Activated naive CD8-positive, alpha-beta T cell (primary cell): Measurements from ENCODE around the gene GADL1.
A peak's percentile ranks its signal among the peaks of the same experiment; 100 is the strongest.

Experiments used
- H3K27ac Mint-ChIP-seq: one replicate; pipeline ENCODE4 v1.8.0; 2021; ENCODE audit warnings: mixed read lengths
- H3K27me3 Mint-ChIP-seq: one replicate; pipeline ENCODE4 v1.8.0; 2021; ENCODE audit warnings: mixed read lengths
- H3K36me3 Mint-ChIP-seq: one replicate; pipeline ENCODE4 v1.8.0; 2021; ENCODE audit warnings: mixed read lengths
- H3K4me1 Mint-ChIP-seq: one replicate; pipeline ENCODE4 v1.8.0; 2021; ENCODE audit warnings: low read depth, mixed read lengths
- H3K4me3 Mint-ChIP-seq: one replicate; pipeline ENCODE4 v1.8.0; 2021; ENCODE audit warnings: mild to moderate bottlenecking, mixed read lengths
- H3K9me3 Mint-ChIP-seq: one replicate; pipeline ENCODE4 v1.8.0; 2021; ENCODE audit warnings: low read depth, mixed read lengths

Gene GADL1

DNA sequence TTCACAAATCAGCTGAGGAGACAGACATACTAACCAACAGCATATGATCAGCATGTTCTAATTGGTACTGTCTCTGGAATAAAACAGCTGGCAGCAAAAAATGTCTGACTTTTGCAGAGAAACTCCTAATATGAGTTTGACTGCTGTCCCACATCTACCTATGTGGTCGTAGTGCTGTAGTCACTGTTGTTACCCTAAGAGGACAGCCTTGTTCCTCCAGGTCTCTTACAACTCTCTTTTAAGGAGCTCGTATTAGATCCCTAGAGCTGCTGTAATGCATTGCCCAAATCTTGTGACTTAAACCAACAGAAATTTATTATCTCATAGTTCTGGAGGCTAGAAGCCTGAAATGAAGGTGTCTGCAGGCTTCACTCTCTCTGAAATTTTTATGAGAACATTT lies 195.9 kb downstream of the GADL1 start:
- Mint-ChIP-seq H3K27me3 (no peaks in the 10 kb centered on the region), H3K36me3 (peaks cover 43% of the 10 kb centered on the region), H3K4me1 (peaks cover 56% of the 10 kb centered on the region), H3K4me3 (no peak overlapping the region), H3K9me3 (no peaks in the 10 kb centered on the region), H3K27ac (peak overlapping the region; percentile 76)

DNA sequence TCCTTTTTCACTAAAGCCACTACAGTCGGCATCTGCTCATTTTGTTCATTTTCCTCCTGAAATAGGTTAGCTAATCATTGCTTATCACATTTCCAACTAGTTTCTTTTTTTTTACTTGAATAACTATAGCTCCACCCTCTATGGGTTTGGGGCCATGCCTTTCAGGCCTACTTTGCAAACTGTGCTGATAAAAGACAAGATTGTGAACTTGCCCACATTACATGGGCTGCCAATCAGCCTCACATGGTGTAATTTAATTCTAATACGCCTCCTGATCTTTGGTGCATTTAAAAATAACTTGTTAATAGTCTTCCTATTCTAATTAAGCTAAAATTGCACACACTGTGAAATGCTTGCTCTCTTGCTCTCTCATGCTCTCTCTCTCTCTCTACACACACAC lies 197.6 kb downstream of the GADL1 start:
- peak overlapping the region; percentile 76 for H3K27ac Mint-ChIP-seq
- H3K4me3 Mint-ChIP-seq, result no peak overlapping the region
- H3K27me3 Mint-ChIP-seq, result no peaks in the 10 kb centered on the region
- peaks cover 42% of the 10 kb centered on the region for H3K36me3 Mint-ChIP-seq
- peaks cover 67% of the 10 kb centered on the region for H3K4me1 Mint-ChIP-seq
- no peaks in the 10 kb centered on the region for H3K9me3 Mint-ChIP-seq

DNA sequence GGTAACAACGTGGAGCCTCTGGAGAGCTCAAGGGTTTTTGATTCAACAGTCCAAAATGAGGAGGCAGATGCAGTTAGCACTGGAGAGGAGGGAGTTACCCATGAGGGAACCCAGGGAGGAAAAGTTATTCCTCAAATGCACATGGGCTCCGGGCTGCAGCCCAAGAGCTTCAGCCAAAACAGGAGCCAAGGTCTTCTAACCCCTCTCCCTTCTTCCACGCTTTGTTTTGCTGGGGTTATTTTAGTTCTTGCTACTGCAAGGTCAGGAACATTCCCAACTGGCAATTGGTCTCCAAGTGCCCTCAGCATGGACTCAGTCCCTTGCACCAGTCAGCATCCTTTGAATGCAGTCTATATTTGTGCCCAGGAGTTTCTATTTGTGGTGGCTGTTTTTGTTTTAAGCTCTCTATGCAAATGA lies 198.1 kb downstream of the GADL1 start:
- H3K4me3 Mint-ChIP-seq, result no peak overlapping the region
- H3K27me3 Mint-ChIP-seq, result no peaks in the 10 kb centered on the region
- H3K4me1 Mint-ChIP-seq, result peaks cover 70% of the 10 kb centered on the region
- H3K9me3 Mint-ChIP-seq, result no peaks in the 10 kb centered on the region
- peaks cover 41% of the 10 kb centered on the region for H3K36me3 Mint-ChIP-seq
- peak overlapping the region; percentile 76 for H3K27ac Mint-ChIP-seq

DNA sequence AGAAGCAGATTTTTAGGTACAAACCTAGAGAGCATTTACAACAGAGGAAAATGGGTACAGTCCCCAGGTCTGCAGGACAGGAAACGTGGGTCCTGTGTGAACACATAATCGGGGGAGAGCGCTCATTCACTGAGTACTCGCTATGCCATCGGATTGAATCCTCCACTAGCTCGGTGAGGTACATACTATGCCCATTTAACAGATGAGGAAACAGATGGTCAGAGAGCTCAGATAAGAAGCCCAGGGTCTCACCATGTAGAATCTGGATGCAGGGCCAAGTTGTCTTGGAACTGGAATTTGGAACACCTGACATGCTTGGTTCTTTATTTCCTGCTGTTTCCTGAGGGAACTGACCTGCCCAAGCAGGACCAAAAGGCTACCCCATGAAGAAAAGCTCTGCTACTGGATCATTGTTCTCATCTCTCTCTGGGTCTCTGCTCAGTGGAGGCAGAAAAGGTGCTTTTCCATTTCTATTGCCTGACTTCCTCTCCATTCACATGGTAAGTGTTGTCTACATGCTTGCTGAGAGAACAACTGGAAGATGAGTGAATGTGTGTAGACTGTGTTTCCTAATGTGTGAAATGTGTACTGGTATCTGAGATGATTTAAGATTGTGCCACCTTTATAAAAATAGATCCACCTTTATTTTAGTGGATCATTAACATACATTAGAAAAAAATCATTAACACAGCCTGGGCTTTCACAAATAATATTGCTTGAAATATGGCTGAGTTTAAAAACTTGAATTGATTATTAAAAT lies 199.0 kb downstream of the GADL1 start:
- H3K27me3 Mint-ChIP-seq, result no peaks in the 10 kb centered on the region
- H3K27ac Mint-ChIP-seq, result peak overlapping the region; percentile 76
- H3K4me1 Mint-ChIP-seq, result peaks cover 69% of the 10 kb centered on the region
- no peaks in the 10 kb centered on the region for H3K9me3 Mint-ChIP-seq
- peaks cover 39% of the 10 kb centered on the region for H3K36me3 Mint-ChIP-seq
- H3K4me3 Mint-ChIP-seq, result no peak overlapping the region

DNA sequence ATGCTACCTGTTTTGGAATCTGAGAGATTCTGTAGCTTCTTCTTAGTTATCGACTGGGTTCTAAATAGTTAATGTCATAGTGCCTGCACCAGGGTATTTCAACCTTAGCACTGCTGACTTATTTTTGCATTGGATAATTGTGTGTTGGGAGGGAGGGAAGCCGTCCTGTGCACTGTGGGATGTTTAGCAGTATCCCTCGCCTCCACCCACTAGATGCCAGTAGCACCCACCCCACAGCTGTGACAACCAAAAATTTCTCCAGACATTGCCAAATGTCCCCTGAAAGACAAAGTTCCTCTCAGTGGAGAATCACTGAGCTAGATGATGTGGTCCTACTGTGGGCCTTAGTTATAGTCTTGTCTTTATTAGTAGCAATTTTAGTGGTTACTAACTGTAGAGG lies 199.8 kb downstream of the GADL1 start:
- H3K27me3 Mint-ChIP-seq, result no peaks in the 10 kb centered on the region
- peaks cover 37% of the 10 kb centered on the region for H3K36me3 Mint-ChIP-seq
- H3K27ac Mint-ChIP-seq, result peak overlapping the region; percentile 79
- H3K4me3 Mint-ChIP-seq, result no peak overlapping the region
- H3K4me1 Mint-ChIP-seq, result peaks cover 77% of the 10 kb centered on the region
- H3K9me3 Mint-ChIP-seq, result no peaks in the 10 kb centered on the region

- H3K9me3 Mint-ChIP-seq, result no peaks in the 10 kb centered on the region
- peak overlapping the region; percentile 79 for H3K27ac Mint-ChIP-seq
- peaks cover 82% of the 10 kb centered on the region for H3K4me1 Mint-ChIP-seq
- H3K4me3 Mint-ChIP-seq, result no peak overlapping the region
- no peaks in the 10 kb centered on the region for H3K27me3 Mint-ChIP-seq
- peaks cover 39% of the 10 kb centered on the region for H3K36me3 Mint-ChIP-seq
Observed at GRCh38 chr3:30694148-30694547, 200.3 kb downstream of the GADL1 start.

DNA sequence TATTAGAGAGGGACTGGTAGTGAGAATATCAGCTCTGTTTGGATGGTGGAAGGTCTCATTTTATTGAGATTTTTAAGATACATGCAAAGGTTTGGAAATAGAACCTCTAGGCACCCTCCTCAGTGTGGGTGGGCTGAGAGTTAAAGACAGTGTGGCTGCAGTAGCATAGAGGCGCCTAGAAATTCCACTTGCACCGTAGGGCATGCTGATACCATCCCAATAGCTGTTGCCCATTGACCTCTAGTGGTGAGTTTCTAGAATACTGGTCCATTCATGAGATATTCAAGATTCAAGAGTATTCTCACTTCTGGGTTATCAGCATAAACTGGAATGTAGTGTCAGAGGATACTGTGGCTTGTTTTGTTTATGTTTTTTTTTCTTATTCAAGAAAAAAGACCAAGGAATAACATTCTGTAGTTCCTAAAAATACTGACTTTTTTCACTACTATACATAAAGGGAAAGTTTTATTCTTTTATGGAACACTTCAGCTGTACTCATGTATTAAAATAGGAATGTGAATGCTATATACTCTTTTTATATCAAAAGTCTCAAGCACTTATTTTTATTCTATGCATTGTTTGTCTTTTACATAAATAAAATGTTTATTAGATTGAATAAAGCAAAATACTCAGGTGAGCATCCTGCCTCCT lies 200.9 kb downstream of the GADL1 start:
- peaks cover 39% of the 10 kb centered on the region for H3K36me3 Mint-ChIP-seq
- peak overlapping the region; percentile 17 for H3K4me3 Mint-ChIP-seq
- H3K9me3 Mint-ChIP-seq, result no peaks in the 10 kb centered on the region
- H3K4me1 Mint-ChIP-seq, result peaks cover 86% of the 10 kb centered on the region
- no peaks in the 10 kb centered on the region for H3K27me3 Mint-ChIP-seq
- peak overlapping the region; percentile 74 for H3K27ac Mint-ChIP-seq

DNA sequence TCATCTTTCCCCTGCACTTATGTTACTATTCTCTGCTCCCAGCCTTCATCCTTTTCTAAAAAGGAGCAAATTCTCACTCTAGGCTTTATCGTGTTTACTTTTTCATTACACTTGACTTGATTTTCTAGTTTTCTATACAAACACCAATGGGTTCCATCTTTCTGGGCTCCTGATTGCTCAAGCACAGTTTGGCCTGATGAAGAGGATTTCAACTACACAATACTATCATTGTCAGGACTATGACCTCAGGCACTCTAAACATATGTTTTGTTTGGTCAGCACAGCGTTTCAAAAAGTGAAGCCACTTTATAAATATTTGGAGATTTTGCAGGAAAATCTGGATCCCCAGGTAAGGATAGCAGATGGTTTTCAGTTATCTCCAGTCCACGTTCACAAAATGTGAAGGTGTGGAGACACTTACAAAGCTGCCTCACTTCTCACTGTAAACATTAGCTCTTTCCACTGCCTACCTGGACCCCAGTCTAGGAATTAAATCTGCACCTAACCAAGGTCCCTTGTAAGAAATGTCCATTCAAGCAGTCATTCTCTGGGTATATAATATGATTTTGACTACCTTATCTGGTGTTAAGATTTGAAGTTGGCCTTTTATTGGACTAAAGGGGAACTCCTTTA lies 201.8 kb downstream of the GADL1 start:
- Mint-ChIP-seq H3K27ac (peak overlapping the region; percentile 74), H3K36me3 (peaks cover 42% of the 10 kb centered on the region), H3K27me3 (no peaks in the 10 kb centered on the region), H3K9me3 (no peaks in the 10 kb centered on the region), H3K4me1 (peaks cover 88% of the 10 kb centered on the region), H3K4me3 (peak overlapping the region; percentile 9)

DNA sequence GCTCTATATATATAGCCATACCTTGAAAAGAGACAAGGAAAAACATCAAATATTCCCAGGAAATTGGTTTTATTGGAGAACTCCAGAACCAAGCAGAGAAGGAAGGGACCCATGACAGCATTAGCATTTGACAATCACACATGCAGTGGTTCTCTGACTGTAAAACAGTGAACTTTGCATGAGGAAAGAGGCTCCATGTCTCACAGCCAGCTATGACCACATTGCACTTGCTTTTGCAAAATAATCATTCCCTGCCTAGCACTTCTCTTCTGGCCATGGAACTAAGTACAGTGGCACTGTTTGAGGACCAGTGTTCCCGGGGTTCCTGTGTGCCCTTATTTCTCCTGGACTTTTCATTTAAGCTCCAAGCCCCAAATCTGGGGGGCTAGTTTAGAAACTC lies 202.5 kb downstream of the GADL1 start:
- Mint-ChIP-seq H3K27me3 (no peaks in the 10 kb centered on the region), H3K9me3 (no peaks in the 10 kb centered on the region), H3K36me3 (peaks cover 40% of the 10 kb centered on the region), H3K4me3 (no peak overlapping the region), H3K27ac (peak overlapping the region; percentile 74), H3K4me1 (peaks cover 89% of the 10 kb centered on the region)

GRCh38 chr3:30691249-30691880 lies 203.1 kb downstream of the GADL1 start:
- H3K9me3 Mint-ChIP-seq, result peaks cover 3% of the 10 kb centered on the region
- H3K4me3 Mint-ChIP-seq, result no peak overlapping the region
- no peaks in the 10 kb centered on the region for H3K27me3 Mint-ChIP-seq
- H3K4me1 Mint-ChIP-seq, result peaks cover 90% of the 10 kb centered on the region
- H3K36me3 Mint-ChIP-seq, result peaks cover 43% of the 10 kb centered on the region
- H3K27ac Mint-ChIP-seq, result peak overlapping the region; percentile 98

- Mint-ChIP-seq H3K36me3 (peaks cover 40% of the 10 kb centered on the region), H3K27ac (peak overlapping the region; percentile 98), H3K27me3 (no peaks in the 10 kb centered on the region), H3K4me3 (peak overlapping the region; percentile 6), H3K9me3 (peaks cover 3% of the 10 kb centered on the region), H3K4me1 (peaks cover 90% of the 10 kb centered on the region)
Observed at GRCh38 chr3:30690199-30690598, 204.3 kb downstream of the GADL1 start.

- no peaks in the 10 kb centered on the region for H3K27me3 Mint-ChIP-seq
- peaks cover 3% of the 10 kb centered on the region for H3K9me3 Mint-ChIP-seq
Observed at GRCh38 chr3:30688776-30689641, 205.5 kb downstream of the GADL1 start.

DNA sequence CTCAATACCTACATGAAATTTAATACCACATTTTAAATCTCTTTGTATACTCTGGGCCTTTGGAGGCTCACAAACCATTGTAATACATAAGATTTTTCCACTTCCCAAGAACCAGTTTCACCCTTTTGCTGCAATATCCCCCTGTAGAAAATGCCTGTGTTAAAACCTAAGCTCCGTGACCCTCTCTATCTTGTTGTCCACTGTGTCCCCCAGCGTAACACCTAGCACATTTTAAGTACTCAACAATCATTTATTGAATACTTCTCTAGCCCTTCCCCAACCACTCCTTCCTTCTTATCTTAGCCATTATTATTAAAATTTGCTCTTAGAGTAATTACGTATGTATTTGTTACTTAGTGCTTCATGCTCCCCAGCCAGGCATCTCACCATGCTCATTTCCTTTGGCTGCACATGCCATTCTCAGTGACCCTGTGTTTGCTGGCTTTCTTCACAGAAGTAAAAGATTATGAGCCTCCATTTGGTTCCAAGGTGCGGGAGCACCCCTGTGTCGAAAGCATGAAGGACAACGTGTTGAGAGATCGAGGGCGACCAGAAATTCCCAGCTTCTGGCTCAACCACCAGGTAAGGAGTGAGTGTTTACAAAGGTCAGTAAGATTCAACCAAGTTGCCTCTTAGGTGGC lies 206.4 kb downstream of the GADL1 start:
- peaks cover 3% of the 10 kb centered on the region for H3K9me3 Mint-ChIP-seq
- H3K27ac Mint-ChIP-seq, result peak overlapping the region; percentile 98
- peaks cover 96% of the 10 kb centered on the region for H3K4me1 Mint-ChIP-seq
- H3K4me3 Mint-ChIP-seq, result peak overlapping the region; percentile 35
- no peaks in the 10 kb centered on the region for H3K27me3 Mint-ChIP-seq
- peaks cover 45% of the 10 kb centered on the region for H3K36me3 Mint-ChIP-seq

More at GRCh38 chr3:30688776-30689641, 205.5 kb downstream of the GADL1 start:
- Mint-ChIP-seq H3K27ac (peak overlapping the region; percentile 98), H3K36me3 (peaks cover 38% of the 10 kb centered on the region), H3K4me1 (peaks cover 93% of the 10 kb centered on the region), H3K4me3 (peak overlapping the region; percentile 79)

GRCh38 chr3:30686799-30687198 lies 207.7 kb downstream of the GADL1 start:
- Mint-ChIP-seq H3K27me3 (no peaks in the 10 kb centered on the region), H3K4me1 (peaks cover 96% of the 10 kb centered on the region), H3K27ac (peak overlapping the region; percentile 98), H3K9me3 (peaks cover 3% of the 10 kb centered on the region), H3K4me3 (no peak overlapping the region), H3K36me3 (peaks cover 48% of the 10 kb centered on the region)
